Pons (tissue), 1 donor: ENCODE results near the gene CNKSR2.
"Not testable (repeated sequence)": the region's sequence is repeated elsewhere in the genome, so short reads cannot be mapped to it uniquely, and the experiment has no call there.

Experiments
- DNase-seq: peaks from one replicate; pipeline ENCODE4 v3.0.0-alpha.2; 2016; ENCODE audit warnings: low spot score

CNKSR2 gene

GRCh38 chrX:21440911-21441310 lies 66.7 kb downstream of the CNKSR2 start:
- DNase-seq: no peak

GRCh38 chrX:21457718-21458117 lies 83.5 kb downstream of the CNKSR2 start:
- no peak for DNase-seq

GRCh38 chrX:21469071-21469470 lies 94.9 kb downstream of the CNKSR2 start:
- DNase-seq: no peak

GRCh38 chrX:21476909-21477308 lies 102.7 kb downstream of the CNKSR2 start:
- DNase-seq: no peak

GRCh38 chrX:21479695-21480270 lies 105.6 kb downstream of the CNKSR2 start:
- peak; percentile 67 for DNase-seq

DNA sequence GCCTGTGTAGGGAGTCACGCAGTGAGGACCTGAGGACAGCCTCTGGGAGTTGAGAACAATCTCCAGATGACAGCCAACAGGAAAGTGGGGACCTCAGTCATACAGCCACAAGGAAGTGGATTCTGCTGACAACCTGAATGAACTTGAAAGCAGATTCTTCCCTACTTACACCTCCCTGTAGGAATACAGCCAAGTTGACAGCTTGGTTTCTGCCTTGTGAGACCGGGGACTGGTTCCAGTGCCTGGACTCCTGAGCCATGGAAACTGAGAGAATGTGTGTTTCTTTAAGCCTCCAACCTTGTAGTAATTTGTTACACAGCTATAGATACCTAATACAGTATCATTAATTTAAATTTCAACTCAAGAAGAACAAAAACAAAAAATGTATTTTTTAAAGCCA lies 107.5 kb downstream of the CNKSR2 start:
- no peak for DNase-seq

GRCh38 chrX:21484051-21484450 lies 109.8 kb downstream of the CNKSR2 start:
- DNase-seq: not testable (repeated sequence)

GRCh38 chrX:21487832-21488231 lies 113.6 kb downstream of the CNKSR2 start:
- no peak for DNase-seq

- no peak for DNase-seq
These were observed 116.1 kb downstream of the CNKSR2 start for GRCh38 chrX:21490341-21490740.

DNA sequence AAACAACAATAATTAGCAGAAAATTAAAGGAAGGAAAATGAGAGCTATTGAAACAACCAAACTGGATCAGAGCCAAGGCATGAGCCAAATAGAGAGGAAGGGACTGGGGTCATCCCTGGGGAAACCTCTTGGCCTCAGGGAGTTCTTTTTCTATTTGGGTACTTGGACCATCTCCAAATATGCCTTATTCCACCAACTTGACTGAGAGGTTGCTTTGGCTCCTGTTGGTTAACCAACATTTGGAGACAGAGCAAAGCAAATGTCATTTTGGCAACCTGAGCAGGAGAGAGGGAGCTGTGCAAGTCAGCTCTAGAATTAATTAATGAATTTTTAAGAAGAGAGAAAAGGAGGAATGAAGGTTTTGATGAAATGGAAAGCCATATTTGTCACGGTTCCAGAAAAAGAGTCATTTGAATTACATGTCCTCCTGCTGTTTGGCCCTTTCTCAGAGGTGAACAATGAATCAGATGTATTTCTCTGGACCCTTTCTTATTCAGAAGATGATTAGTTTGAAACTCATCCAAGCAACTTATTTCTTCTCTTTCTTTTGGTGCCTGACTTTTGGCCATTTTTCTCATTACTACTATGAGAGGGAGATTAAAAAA lies 119.1 kb downstream of the CNKSR2 start:
- DNase-seq: peak; percentile 3

DNA sequence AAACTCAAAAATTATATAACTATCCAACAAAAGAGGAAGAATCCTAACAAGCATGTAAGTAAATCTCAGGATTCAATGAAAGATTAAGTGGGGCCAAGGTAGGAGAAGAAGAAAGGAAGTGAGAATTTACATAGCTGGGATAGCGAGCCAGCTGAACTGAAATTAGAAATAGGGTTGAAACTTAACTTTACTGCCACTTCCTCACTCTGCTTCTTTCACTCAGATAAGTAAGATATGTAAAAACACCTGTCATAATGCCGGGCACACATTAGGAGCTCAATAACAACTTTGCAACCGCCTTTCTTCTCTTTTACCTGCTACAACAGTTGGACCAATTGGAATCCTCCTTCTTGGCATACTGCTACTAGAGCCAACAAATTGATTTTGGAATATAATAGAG lies 129.4 kb downstream of the CNKSR2 start:
- no peak for DNase-seq

GRCh38 chrX:21509912-21510311 lies 135.7 kb downstream of the CNKSR2 start:
- no peak for DNase-seq

GRCh38 chrX:21524008-21524407 lies 149.8 kb downstream of the CNKSR2 start:
- DNase-seq: no peak

GRCh38 chrX:21528076-21528475 lies 153.9 kb downstream of the CNKSR2 start:
- no peak for DNase-seq

- DNase-seq: no peak
These were observed 155.6 kb downstream of the CNKSR2 start for GRCh38 chrX:21529771-21530170.

DNA sequence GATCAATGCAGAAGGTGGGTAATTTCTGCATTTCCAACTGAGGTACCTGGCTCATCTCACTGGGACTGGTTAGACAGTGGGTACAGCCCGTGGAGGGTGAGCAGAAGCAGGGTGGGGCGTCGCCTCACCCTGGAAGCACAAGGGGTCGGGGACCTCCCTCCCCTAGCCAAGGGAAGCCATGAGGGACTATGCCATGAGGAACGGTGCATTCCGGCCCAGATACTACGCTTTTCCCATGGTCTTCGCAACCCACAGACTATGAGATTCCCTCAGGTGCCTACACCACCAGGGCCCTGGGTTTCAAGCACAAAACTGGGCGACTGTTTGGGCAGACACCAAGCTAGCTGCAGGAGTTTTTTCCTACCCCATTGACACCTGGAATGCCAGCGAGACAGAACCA lies 170.4 kb downstream of the CNKSR2 start:
- DNase-seq: not testable (repeated sequence)

- no peak for DNase-seq
These were observed 185.2 kb downstream of the CNKSR2 start for GRCh38 chrX:21559417-21559816.

- no peak for DNase-seq
These were observed 190.8 kb downstream of the CNKSR2 start for GRCh38 chrX:21565025-21565424.

GRCh38 chrX:21574793-21575192 lies 200.6 kb downstream of the CNKSR2 start:
- no peak for DNase-seq

GRCh38 chrX:21581479-21581878 lies 207.3 kb downstream of the CNKSR2 start:
- DNase-seq: no peak

DNA sequence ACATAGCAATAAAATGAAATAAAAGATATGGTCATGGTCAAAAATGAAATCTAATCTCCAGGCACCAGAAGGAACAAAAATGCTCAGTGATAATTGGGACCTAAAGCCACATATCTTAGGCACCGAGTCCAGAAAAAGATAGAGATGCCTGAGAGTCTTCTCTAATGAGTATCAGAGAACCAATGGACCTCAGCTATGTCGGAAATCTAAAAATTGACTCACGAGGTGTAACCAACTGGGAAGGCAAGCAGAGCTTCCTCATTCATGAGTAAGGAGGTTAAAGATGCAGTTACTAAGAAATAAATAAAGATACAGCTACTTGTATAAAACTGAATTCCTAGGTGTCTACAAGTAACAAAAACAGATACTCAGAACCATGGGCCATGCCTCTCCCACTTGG lies 211.8 kb downstream of the CNKSR2 start:
- no peak for DNase-seq

DNA sequence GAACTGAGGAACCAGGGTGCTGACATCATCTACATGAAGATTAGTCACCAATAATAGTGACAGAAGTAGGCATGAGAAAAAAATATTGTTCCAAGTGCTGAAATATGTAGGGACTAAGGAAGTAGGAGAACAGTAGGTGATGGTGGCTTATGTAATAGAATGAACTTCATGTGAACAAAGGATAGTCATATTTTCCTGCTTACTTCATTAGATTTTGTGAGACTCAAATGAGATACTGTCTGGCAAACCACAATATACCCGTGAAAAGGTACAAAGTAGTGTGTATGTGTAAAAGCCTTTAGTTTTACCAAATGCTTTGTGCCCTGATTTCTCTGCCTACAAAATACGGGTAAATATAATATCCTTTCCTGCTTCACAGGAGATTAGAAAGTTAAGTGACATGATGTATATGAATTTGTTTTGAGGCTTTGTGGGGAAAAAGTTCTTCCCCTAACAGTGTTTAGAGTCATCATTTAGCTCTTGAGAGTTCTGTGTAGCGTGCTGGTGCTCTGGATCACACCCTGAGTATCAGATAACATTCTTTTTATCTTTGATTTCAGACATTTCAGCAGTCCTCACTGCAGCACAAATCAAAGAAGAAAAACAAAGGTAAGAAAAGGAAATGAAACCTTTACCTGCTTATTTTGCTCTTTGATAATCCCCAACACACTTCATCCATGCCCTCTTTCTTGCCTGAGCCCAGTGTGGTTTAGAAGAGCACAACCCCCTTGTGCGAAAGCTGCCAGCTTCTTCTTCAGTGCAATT lies 216.0 kb downstream of the CNKSR2 start:
- no peak for DNase-seq

DNA sequence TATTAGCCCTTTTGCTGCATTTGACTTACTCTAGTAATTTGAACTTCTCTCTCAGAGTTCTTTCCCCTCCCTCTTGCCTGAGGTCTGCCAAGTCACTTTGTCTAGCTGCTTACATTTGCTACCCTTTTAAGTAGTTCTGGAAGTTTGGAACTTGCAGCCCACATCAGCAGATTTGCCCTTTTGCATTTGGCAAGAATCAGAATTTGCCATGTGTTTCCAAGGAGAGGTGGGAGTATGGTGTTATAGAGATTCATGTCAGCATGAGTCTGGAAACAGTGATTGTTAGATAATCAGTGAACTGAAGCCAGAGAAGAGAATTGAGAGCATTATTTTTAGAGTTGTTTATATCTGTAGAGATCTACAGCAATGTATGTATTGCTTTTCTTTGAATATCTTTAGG lies 231.8 kb downstream of the CNKSR2 start:
- peak; percentile 1 for DNase-seq
